SW 1271 (cell line): Measurements from ENCODE around the gene XYLT1.

ENCODE experiments used
- DNase-seq, 2 experiments: peaks; one replicate each; lab custom pipeline; 2025; lab: John Stamatoyannopoulos, UW

The XYLT1 gene

DNA sequence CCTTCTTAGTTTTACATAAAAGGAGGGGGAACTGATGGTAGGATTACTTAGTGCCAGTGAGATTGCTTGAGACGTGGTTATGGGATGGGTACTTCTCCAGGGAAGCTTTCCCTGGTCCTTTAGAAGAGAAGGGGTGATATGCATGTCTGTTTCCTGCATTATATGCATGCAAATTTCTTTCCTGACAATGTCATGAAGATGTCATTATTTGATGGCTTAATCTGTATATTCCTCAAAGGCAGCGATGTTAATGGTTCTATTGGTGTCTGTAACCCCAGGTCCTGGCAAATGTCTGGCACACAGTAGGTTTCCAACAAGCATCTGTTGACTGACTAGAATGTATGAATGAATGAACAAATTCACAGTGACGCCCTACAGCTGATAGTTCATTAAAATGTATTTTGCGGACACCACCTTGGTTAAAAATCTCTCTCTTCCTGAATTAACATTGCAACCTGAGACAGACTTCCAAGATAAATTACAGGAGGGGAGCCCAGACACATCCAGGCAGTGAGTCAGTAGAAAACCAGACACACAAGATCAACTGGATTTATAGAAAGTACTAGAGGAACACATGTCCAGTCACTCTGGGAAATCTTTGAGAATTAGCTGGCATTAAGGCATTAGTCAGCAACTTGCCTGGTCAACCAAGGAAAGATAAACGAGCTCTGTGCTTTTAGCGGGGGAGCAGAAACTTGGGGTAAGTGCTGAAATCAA lies 293.4 kb downstream of the XYLT1 start:
- no peak for DNase-seq

DNA sequence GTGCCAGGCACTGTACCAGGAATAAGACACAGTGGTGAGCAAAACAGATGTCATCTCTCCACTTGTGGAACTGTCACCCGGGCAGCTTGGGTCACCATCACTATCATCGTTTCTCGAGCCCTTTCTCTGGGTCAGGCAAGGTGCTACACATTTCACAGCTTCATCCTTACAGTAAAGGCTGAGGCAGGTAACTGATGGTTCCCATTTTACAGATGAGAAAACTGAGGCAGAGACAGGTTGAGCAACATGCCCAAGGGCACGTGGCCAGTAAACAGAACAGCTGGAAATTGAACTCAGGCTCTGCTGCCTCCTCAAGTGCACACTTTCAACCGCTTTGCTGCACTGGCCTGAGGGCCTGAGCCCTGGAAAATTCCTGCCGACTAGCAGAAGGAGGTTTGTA lies 294.6 kb downstream of the XYLT1 start:
- DNase-seq: no peak

DNA sequence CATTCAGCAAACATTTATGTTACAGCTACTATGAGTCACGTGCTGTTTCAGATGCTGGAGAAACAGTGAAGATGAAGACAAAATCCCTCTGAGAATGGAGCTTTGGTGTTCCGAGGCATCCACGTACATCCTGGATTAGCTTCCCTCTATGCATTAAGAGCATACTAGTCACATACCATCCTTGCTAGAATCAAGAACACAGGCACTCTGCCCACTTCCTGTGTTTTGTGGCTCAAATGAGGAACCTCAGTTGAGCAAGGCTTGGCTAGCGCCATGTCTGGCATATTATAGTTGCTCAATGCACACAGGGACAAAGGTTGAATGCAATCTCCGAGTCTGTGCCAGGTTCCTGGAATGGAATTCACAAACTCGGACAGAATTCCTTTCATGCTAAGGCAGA lies 297.5 kb downstream of the XYLT1 start:
- no peak for DNase-seq

DNA sequence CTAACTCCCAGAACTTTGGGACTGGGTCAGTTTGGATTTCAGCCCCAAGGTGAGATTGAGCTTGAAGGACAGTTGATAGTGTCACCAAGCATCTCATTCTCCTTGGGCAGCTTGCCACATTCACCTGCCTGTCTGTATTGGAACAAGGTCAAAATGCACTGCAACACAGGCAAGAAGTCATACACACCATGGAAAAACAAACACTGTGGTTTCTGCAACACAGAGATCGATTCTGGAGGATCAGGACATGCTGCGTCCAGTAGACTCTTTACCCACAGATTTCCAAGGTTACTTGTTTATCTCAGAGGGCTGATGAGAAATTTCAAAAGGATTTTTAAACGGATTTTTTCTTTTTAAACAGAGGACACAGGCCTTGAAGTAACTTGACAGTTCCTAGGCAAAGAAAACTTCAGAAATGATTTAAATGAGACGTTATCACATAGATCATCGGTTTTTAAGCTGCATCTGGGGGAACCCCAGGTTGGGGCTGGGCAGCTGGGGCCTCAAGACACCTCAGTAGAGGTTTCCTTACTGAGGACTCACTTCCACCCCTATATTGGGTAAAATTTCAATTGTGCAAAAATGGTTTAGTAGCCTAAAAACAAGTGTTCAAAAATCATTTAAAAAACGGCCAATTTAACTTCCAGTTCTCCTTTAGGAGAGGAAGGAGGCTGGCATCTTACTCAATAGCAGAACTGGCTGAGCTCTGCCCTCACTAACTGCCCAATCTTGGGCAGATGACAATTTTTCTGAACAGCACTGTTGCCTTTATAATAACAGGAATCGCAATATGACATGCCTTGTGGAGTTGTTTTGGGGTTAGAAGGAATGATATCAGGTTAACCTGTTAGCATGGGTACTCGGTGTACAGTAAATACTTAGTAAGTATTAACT lies 299.3 kb downstream of the XYLT1 start:
- DNase-seq: no peak

DNA sequence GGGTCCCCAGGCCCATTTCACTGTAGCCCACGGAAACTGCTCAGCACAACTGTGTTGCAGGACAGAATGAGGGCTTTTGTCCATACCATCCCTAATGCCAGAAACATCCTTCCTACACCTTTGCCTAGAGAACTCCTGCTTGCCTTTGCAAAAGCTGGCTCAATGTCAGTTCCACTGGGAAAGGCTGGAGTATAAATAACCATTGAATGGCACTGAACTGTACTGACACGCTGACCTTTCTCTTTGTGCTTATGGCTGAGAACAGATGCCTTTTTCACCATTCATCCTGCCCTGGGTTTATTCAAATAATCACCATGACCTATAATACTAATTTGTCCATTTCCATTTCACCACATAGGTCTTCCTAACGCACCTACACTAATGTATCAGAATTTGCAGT lies 300.3 kb downstream of the XYLT1 start:
- no peak for DNase-seq

GRCh38 chr16:17168181-17168580 lies 302.6 kb downstream of the XYLT1 start:
- DNase-seq: no peak

- no peak for DNase-seq
These were observed 304.7 kb downstream of the XYLT1 start for GRCh38 chr16:17166095-17166494.

GRCh38 chr16:17162560-17162959 lies 308.2 kb downstream of the XYLT1 start:
- DNase-seq: no peak

DNA sequence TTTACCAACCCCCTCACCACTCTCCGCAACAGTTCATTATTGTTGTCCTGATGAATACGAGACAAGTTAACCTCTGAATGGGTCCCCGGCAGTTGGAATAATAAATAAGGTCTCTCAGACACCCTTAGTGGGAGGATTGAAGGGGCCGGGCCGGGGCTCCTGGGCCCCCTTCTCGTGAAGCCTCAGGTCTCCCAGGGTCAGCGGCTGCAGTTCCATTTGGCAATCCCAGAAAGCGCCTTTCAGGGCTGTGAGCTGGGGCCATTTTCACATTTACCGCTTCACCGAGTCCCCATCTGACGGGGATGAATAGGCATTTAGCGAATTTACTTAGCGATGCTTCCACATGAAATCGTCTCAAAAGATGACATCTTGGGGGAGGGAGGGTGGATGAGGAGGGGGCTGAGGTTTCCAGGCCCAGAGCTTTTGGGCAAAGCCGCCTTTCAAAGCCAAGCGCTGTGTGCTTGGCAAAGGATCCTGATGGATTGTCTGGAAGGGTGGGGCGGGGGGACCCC lies 309.8 kb downstream of the XYLT1 start:
- DNase-seq: no peak

GRCh38 chr16:17160285-17160853 lies 310.4 kb downstream of the XYLT1 start:
- no peak for DNase-seq

DNA sequence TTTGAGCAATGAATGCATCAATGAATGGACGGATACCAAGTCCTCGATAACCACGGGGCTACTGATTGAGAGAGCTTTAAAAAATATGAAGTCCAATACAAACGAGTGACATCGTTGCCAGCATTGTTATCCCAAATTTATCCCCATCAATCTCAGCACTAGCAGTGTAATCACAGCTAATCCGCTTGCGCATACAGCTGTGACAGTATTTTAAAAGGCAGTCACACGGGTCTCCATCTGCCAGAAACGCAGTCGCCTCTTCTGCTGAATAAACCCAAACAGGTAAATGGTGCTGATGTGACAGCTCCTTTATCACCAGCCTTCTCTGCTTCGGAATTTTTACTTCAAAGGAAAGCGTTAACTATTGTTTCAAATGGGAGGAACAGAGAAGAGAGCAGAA lies 311.1 kb downstream of the XYLT1 start:
- DNase-seq: no peak

DNA sequence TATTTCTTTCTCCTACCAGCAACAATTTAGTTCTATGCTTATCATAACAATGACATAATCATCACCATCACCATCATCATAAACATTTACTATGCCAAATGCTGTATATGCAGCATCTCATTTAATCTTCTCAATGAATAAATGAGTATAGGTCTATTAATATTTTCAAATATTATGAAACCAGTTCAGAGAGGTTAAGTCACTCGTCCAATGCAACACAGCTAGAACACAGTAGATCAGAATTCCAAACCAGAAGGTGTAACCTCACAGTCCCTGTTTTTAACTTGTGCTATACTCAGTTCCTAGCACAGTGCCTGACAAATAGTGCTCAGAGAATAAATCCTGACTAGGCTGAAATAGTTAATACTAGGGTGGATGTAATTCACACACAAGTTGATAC lies 314.8 kb downstream of the XYLT1 start:
- DNase-seq: no peak

- no peak for DNase-seq
These were observed 315.3 kb downstream of the XYLT1 start for GRCh38 chr16:17155485-17155884.

- no peak for DNase-seq
These were observed 315.8 kb downstream of the XYLT1 start for GRCh38 chr16:17154981-17155380.

- DNase-seq: no peak
These were observed 318.4 kb downstream of the XYLT1 start for GRCh38 chr16:17152311-17152710.

- DNase-seq: no peak
These were observed 319.4 kb downstream of the XYLT1 start for GRCh38 chr16:17151335-17151734.

DNA sequence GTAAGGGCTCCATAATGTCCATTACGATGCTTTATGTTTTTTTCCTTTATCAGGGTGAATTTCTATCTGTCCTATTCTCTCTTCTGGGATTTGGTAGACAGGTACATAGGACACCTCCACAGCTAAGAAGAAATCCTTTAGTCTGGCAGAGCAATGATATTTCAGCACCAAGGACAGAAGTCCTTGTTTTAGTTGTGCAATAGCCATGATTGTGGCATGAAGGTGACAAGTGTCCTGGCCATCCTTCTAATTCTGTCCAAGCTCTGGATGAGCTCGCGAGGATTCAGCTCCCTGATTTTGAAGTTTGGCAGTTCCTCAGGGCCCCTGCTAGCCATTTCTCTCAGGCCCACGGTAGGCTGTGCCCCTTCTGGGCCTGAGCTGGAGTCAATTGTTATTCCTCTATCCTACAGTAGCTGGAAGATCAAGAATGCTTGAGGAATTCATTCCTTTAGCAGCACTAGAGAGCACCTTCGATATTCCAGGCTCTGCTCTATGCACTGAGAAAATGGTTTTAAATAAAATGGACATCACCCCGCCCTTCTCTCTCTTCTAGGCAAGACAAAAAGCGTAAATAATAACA lies 320.8 kb downstream of the XYLT1 start:
- DNase-seq: no peak

DNA sequence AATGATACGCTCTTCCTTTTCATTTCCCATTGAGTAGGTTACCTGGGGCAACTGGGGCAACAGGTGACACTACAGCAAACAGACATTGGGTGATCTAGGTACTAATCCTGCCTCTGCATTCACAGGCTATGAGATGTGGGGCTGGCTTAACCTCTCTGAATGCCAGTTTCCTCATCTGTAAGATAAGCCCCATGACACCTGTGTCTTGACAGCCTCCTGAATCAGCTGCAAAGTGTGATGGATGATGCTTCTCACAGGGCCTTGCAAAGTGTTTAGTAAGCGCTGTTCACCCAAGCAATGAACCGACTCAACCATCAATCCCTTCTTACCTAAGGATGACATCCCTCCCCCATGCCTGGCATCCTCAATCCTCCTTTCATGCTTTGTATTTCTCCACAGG lies 322.8 kb downstream of the XYLT1 start:
- DNase-seq: no peak

GRCh38 chr16:17145029-17145428 lies 325.7 kb downstream of the XYLT1 start:
- DNase-seq: no peak

- DNase-seq: no peak
These were observed 326.3 kb downstream of the XYLT1 start for GRCh38 chr16:17144431-17144830.

DNA sequence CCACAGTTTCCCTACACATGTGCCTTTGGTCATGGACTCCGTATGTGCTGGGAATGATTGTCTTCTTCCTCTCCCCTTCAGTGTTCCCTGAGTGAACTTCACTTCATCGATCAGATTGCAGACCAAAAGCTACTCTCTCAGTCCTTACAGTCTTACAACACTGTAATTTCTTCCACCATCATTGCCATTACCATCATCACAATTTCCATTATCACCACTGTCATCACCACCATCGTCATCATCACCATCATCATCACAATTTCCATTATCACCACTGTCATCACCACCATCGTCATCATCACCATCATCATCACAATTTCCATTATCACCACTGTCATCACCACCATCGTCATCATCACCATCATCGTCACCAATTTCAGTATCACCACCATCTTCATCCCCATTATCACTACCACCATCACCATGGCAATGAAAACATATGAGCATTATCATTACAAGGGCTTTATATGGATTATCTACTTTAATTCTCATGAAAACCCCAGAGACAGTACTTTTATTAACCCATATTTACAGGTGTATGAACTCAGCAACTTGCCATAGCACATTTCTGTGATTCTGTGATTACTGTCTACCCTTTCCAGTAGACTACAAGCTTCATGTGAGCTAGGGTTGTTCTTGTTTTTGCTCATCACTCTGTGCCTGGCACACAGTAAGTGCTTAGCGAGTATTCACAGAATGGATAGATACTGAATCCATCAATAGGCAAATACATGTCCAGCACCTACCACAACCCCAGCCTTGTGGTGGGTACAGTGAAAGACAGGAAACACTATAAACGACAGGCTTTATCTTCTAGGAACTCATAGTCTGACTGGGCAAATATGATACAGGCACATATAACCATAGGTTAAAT lies 327.0 kb downstream of the XYLT1 start:
- DNase-seq: no peak

DNA sequence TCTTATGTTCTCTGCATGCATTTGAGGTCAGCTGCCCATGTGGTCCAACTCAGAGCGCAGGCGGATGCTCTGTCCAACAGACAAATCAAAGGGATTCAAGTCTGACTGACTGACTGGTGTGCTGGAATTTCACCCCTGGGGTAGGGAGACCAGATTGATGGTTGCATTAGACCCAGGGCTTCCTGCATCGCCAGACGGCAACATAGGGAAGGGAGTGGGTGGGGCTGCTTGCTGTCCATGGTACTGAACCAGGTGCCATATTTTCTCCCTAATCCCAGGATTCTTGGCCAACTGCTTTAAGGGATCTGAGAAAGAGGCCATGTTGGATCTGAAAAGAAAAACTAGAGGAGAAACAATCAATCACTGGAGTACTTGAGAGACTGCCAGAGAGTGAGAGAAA lies 332.0 kb downstream of the XYLT1 start:
- no peak for DNase-seq
